HepG2 (cell line): Measurements from ENCODE around the gene WDR81. TPM values are rescaled to one million over a fixed set of nuclear protein-coding genes. Genes with fewer than 3 reads are reported as not detected.
A peak's percentile ranks its signal among the peaks of the same experiment; 100 is the strongest.

ENCODE experiments used
- ARNTL ChIP-seq: sonication (generic); formaldehyde crosslinking; IDR thresholded peaks from 2 replicates; pipeline ENCODE4 v1.4.0; 2020; ENCODE audit warnings: mild to moderate bottlenecking, missing genetic modification reagents
- DMAP1 ChIP-seq: IDR thresholded peaks from 2 replicates; pipeline ENCODE4 v1.6.1; 2016
- FOSL2 ChIP-seq: sonication (generic); formaldehyde crosslinking; IDR thresholded peaks from 2 replicates; pipeline ENCODE4 v1.4.0; 2020; ENCODE audit warnings: missing genetic modification reagents
- FOXO1 ChIP-seq: sonication (generic); formaldehyde crosslinking; IDR thresholded peaks from 2 replicates; pipeline ENCODE4 v1.4.0; 2020; ENCODE audit warnings: missing genetic modification reagents
- MAZ ChIP-seq, 2 experiments: sonication (generic) in 1 of 2; formaldehyde crosslinking in 1 of 2; IDR thresholded peaks; 2 replicates each; pipeline versions ENCODE4 v1.5.0 to v1.6.1; 2012 to 2020; ENCODE audit warnings: low read depth in 2 of 2, mild to moderate bottlenecking in 2 of 2, borderline replicate concordance in 1 of 2, improper control_type of control experiment in 1 of 2, low read length in 1 of 2, missing genetic modification reagents in 1 of 2, moderate library complexity in 1 of 2
- NFE2L2 ChIP-seq: fragments of 150-350 bp; IDR thresholded peaks from 2 replicates; pipeline ENCODE4 v1.6.1; 2014; ENCODE audit warnings: low read length
- NR2F2 ChIP-seq: IDR thresholded peaks from 2 replicates; pipeline ENCODE4 v1.6.1; 2012; ENCODE audit warnings: low read depth, inconsistent platforms, borderline replicate concordance
- PHF8 ChIP-seq: sonication (generic); formaldehyde crosslinking; IDR thresholded peaks from 2 replicates; pipeline ENCODE4 v1.5.0; 2020; ENCODE audit warnings: missing genetic modification reagents
- SP5 ChIP-seq: IDR thresholded peaks from 2 replicates; pipeline ENCODE4 v1.6.1; 2016; ENCODE audit warnings: low read depth, borderline replicate concordance
- SRY ChIP-seq: sonication (generic); formaldehyde crosslinking; IDR thresholded peaks from 2 replicates; pipeline ENCODE4 v1.8.0; 2022; ENCODE audit warnings: mild to moderate bottlenecking, missing genetic modification reagents
- THAP11 ChIP-seq: IDR thresholded peaks from 2 replicates; pipeline ENCODE4 v1.6.1; 2016; ENCODE audit warnings: missing biosample characterization, missing genetic modification reagents
- ZFYVE20 ChIP-seq: sonication (generic); formaldehyde crosslinking; IDR thresholded peaks from 2 replicates; pipeline ENCODE4 v1.8.0; 2023; ENCODE audit warnings: low read depth, mild to moderate bottlenecking, moderate library complexity, missing genetic modification reagents, borderline replicate concordance
- ZNF367 ChIP-seq: sonication (generic); formaldehyde crosslinking; IDR thresholded peaks from 2 replicates; pipeline ENCODE4 v1.4.0; 2020; ENCODE audit warnings: missing genetic modification reagents, borderline replicate concordance
- polyA plus RNA-seq, 8 experiments: library from polyadenylated mRNA; depleted of rRNA in 3 of 8; stranded (reverse) in 7 of 8; unstranded in 1 of 8; fragments of >200 nt; fragmentation: Illumina TruSeq in 4 of 8; extraction: Trizol in 4 of 8; gene quantifications; 2 replicates each; pipeline versions ENCODE4 v1.2.1 to v1.2.3, GENCODE V29; 2011 to 2016; ENCODE audit warnings: low read depth in 4 of 8, missing spikeins in 1 of 8, mixed read lengths in 1 of 8; ENCODE audit not compliant: insufficient read depth in 1 of 8
- total RNA-seq, 5 experiments: library from RNA; depleted of rRNA; stranded (reverse); fragments of >200 nt; fragmentation: Illumina TruSeq; extraction: Trizol; gene quantifications; 2 replicates each; pipeline ENCODE4 v1.2.3, GENCODE V29; 2016; ENCODE audit warnings: low read depth in 1 of 5
- TF ChIP-seq, protein P1 (sequence below): sonication (generic); formaldehyde crosslinking; IDR thresholded peaks from 2 replicates; pipeline ENCODE4 v1.5.1; 2020; ENCODE audit warnings: mild to moderate bottlenecking, missing genetic modification reagents, borderline replicate concordance
- TF ChIP-seq, protein P2 (sequence below): sonication (generic); formaldehyde crosslinking; IDR thresholded peaks from 2 replicates; pipeline ENCODE4 v1.5.1; 2020; ENCODE audit warnings: mild to moderate bottlenecking, missing genetic modification reagents, moderate library complexity
- TF ChIP-seq, protein P3 (sequence below): sonication (generic); formaldehyde crosslinking; IDR thresholded peaks from 2 replicates; pipeline ENCODE4 v1.4.0; 2020; ENCODE audit warnings: mild to moderate bottlenecking, missing genetic modification reagents, borderline replicate concordance

The WDR81 gene
- total and polyA plus RNA-seq, 2 of the 13 experiments (the other 11 are each of a cell fraction or from before 2014, with no cell fraction given) = 9.1 to 16.7 TPM

DNA sequence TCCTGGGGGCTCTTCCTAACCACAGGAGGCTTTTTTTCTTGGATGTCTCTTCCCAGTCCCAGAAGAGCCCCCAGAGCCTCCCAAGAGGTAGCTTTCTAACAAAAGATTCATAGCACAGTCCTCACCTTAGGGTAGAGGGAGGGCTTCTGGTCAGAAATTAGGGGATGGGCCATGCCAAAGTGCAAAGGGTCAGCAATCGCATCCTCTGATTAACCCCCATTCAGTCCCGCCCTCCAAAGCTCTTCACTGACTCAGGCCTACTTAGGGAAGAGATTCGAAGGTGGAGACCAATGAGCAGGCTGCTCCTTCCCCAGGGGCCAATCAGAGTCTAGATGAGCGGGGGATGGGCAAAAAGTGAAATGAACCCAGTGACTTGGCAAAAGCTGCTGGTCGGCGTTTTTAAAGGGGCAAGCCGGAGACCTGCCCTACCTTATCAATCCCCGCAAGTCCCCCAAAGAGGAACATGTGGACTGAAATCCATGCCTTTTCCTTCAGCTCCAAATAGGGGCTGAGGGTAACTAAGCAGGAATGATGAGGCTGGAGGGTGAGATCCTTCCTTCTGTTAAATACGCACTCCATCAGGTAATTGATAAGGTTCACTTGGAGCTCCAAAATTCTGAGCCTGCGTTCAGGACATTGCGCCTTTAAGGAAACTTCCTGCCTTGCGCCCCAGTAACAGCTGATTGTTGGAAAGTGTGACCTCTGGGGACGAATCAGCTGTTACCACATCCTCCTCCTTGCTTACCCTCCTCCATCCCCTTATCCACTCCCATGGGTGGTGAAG is 7.4 kb upstream of the WDR81 start (continued):
- TF ChIP-seq MAZ (IDR thresholded peaks at IDR 0.05; ENCODE audit: borderline replicate concordance, low read depth, low read length) = peak; percentile 35; the same call in 1 of the 2 replicates
- no peak for TF ChIP-seq MAZ (CRISPR knock-in tag; IDR thresholded peaks at IDR 0.05; ENCODE audit: low read depth)
- TF ChIP-seq SP5 (CRISPR knock-in tag) = peak; percentile 68; the same call in 1 of the 2 replicates
- TF ChIP-seq, protein P1, sequence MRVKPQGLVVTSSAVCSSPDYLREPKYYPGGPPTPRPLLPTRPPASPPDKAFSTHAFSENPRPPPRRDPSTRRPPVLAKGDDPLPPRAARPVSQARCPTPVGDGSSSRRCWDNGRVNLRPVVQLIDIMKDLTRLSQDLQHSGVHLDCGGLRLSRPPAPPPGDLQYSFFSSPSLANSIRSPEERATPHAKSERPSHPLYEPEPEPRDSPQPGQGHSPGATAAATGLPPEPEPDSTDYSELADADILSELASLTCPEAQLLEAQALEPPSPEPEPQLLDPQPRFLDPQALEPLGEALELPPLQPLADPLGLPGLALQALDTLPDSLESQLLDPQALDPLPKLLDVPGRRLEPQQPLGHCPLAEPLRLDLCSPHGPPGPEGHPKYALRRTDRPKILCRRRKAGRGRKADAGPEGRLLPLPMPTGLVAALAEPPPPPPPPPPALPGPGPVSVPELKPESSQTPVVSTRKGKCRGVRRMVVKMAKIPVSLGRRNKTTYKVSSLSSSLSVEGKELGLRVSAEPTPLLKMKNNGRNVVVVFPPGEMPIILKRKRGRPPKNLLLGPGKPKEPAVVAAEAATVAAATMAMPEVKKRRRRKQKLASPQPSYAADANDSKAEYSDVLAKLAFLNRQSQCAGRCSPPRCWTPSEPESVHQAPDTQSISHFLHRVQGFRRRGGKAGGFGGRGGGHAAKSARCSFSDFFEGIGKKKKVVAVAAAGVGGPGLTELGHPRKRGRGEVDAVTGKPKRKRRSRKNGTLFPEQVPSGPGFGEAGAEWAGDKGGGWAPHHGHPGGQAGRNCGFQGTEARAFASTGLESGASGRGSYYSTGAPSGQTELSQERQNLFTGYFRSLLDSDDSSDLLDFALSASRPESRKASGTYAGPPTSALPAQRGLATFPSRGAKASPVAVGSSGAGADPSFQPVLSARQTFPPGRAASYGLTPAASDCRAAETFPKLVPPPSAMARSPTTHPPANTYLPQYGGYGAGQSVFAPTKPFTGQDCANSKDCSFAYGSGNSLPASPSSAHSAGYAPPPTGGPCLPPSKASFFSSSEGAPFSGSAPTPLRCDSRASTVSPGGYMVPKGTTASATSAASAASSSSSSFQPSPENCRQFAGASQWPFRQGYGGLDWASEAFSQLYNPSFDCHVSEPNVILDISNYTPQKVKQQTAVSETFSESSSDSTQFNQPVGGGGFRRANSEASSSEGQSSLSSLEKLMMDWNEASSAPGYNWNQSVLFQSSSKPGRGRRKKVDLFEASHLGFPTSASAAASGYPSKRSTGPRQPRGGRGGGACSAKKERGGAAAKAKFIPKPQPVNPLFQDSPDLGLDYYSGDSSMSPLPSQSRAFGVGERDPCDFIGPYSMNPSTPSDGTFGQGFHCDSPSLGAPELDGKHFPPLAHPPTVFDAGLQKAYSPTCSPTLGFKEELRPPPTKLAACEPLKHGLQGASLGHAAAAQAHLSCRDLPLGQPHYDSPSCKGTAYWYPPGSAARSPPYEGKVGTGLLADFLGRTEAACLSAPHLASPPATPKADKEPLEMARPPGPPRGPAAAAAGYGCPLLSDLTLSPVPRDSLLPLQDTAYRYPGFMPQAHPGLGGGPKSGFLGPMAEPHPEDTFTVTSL (CRISPR knock-in tag) = no peak
- no peak for TF ChIP-seq ZNF367 (CRISPR knock-in tag)
- peak; percentile 43; the same call in 1 of the 2 replicates for TF ChIP-seq SRY (CRISPR knock-in tag)
- peak; percentile 22; the same call in 1 of the 2 replicates for TF ChIP-seq PHF8 (CRISPR knock-in tag)
- TF ChIP-seq, protein P2, sequence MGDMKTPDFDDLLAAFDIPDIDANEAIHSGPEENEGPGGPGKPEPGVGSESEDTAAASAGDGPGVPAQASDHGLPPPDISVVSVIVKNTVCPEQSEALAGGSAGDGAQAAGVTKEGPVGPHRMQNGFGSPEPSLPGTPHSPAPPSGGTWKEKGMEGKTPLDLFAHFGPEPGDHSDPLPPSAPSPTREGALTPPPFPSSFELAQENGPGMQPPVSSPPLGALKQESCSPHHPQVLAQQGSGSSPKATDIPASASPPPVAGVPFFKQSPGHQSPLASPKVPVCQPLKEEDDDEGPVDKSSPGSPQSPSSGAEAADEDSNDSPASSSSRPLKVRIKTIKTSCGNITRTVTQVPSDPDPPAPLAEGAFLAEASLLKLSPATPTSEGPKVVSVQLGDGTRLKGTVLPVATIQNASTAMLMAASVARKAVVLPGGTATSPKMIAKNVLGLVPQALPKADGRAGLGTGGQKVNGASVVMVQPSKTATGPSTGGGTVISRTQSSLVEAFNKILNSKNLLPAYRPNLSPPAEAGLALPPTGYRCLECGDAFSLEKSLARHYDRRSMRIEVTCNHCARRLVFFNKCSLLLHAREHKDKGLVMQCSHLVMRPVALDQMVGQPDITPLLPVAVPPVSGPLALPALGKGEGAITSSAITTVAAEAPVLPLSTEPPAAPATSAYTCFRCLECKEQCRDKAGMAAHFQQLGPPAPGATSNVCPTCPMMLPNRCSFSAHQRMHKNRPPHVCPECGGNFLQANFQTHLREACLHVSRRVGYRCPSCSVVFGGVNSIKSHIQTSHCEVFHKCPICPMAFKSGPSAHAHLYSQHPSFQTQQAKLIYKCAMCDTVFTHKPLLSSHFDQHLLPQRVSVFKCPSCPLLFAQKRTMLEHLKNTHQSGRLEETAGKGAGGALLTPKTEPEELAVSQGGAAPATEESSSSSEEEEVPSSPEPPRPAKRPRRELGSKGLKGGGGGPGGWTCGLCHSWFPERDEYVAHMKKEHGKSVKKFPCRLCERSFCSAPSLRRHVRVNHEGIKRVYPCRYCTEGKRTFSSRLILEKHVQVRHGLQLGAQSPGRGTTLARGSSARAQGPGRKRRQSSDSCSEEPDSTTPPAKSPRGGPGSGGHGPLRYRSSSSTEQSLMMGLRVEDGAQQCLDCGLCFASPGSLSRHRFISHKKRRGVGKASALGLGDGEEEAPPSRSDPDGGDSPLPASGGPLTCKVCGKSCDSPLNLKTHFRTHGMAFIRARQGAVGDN (CRISPR knock-in tag) = no peak; the same call in 1 of the 2 replicates
- TF ChIP-seq THAP11 (CRISPR knock-in tag) = peak; percentile 73
- peak; percentile 64 for TF ChIP-seq FOSL2 (CRISPR knock-in tag)
- no peak for TF ChIP-seq ZFYVE20 (CRISPR knock-in tag)
- peak; percentile 51 for TF ChIP-seq DMAP1 (CRISPR knock-in tag)
- peak; percentile 97 for TF ChIP-seq NFE2L2
- TF ChIP-seq FOXO1 (CRISPR knock-in tag) = no peak
- 0 out of 2 replicates have a peak, but pooled peaks have one; percentile 33 for TF ChIP-seq NR2F2
- TF ChIP-seq ARNTL = 0 out of 2 replicates have a peak, but pooled peaks have one; percentile 4
- TF ChIP-seq, protein P3, sequence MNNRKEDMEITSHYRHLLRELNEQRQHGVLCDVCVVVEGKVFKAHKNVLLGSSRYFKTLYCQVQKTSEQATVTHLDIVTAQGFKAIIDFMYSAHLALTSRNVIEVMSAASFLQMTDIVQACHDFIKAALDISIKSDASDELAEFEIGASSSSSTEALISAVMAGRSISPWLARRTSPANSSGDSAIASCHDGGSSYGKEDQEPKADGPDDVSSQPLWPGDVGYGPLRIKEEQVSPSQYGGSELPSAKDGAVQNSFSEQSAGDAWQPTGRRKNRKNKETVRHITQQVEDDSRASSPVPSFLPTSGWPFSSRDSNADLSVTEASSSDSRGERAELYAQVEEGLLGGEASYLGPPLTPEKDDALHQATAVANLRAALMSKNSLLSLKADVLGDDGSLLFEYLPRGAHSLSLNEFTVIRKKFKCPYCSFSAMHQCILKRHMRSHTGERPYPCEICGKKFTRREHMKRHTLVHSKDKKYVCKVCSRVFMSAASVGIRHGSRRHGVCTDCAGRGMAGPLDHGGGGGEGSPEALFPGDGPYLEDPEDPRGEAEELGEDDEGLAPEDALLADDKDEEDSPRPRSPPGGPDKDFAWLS (CRISPR knock-in tag) = no peak
